CD4-positive, alpha-beta T cell (primary cell): ENCODE measurements around the gene CGNL1. TPM values are rescaled to one million over a fixed set of nuclear protein-coding genes. Genes with fewer than 3 reads are reported as not detected.

Source experiments
- ATAC-seq: fragments of 200-7000 bp; cut with Tn5 transposase; one replicate; pipeline ENCODE4 v1.10.0; 2022; ENCODE audit warnings: mild to moderate bottlenecking; ENCODE audit not compliant: poor library complexity
- CTCF ChIA-PET: fragments of 350-600 bp; sonication (Branson Sonifier 250); formaldehyde crosslinking; loops from one replicate; lab custom pipeline; 2021; ENCODE audit warnings: antibody characterized with exemption, inconsistent platforms; lab: Charles Lee
- POLR2A ChIA-PET: fragments of 350-600 bp; sonication (Branson Sonifier 250); formaldehyde crosslinking; loops from one replicate; lab custom pipeline; 2021; ENCODE audit warnings: antibody characterized with exemption, inconsistent platforms; lab: Charles Lee
- DNase-seq, 14 experiments: peaks; one replicate each; pipeline ENCODE4 v3.0.0-alpha.2; 2013 to 2020; ENCODE audit warnings: mixed read lengths in 2 of 14
- H3K27ac ChIP-seq, 2 donors: one replicate each; pipeline versions ENCODE4 v1.5.1 to v1.7.0; 2013; ENCODE audit warnings: low read length in 2 of 2, low read depth in 1 of 2, mild to moderate bottlenecking in 1 of 2
- H3K27me3 ChIP-seq, 2 experiments: 1 replicate in 1 of 2; 2 replicates in 1 of 2; pipeline versions ENCODE4 v1.6.1 to v1.7.0; 2013; ENCODE audit warnings: low read length in 2 of 2, control low read depth in 1 of 2, mild to moderate bottlenecking in 1 of 2, moderate library complexity in 1 of 2; ENCODE audit not compliant: insufficient read depth in 2 of 2, control insufficient read depth in 1 of 2
- H3K36me3 ChIP-seq: one replicate; pipeline ENCODE4 v1.6.1; 2013; ENCODE audit warnings: low read length, control low read depth; ENCODE audit not compliant: insufficient read depth
- H3K4me1 ChIP-seq: one replicate; pipeline ENCODE4 v1.6.1; 2013; ENCODE audit warnings: low read length, control low read depth; ENCODE audit not compliant: insufficient read depth
- H3K4me3 ChIP-seq: one replicate; pipeline ENCODE4 v1.5.1; 2013; ENCODE audit warnings: mild to moderate bottlenecking, low read length, moderate library complexity
- H3K9me3 ChIP-seq, 2 experiments: 1 replicate in 1 of 2; 2 replicates in 1 of 2; pipeline versions ENCODE4 v1.6.1 to v1.7.0; 2013; ENCODE audit warnings: low read length in 2 of 2, mild to moderate bottlenecking in 2 of 2, control low read depth in 1 of 2, moderate library complexity in 1 of 2; ENCODE audit not compliant: control insufficient read depth in 1 of 2, insufficient read depth in 1 of 2
- H3K27ac Mint-ChIP-seq: one replicate; pipeline ENCODE4 v1.8.0; 2020; ENCODE audit warnings: mixed read lengths
- H3K27me3 Mint-ChIP-seq: one replicate; pipeline ENCODE4 v1.8.0; 2021; ENCODE audit warnings: mixed read lengths
- H3K36me3 Mint-ChIP-seq: one replicate; pipeline ENCODE4 v1.8.0; 2021; ENCODE audit warnings: low read depth, mixed read lengths
- H3K4me1 Mint-ChIP-seq: one replicate; pipeline ENCODE4 v1.8.0; 2021; ENCODE audit warnings: low read depth, mixed read lengths
- H3K4me3 Mint-ChIP-seq: one replicate; pipeline ENCODE4 v1.8.0; 2020; ENCODE audit warnings: mild to moderate bottlenecking, mixed read lengths
- H3K9me3 Mint-ChIP-seq: one replicate; pipeline ENCODE4 v1.8.0; 2020; ENCODE audit warnings: mixed read lengths
- intact Hi-C, 2 experiments: fragments of 100-400 bp; cut with DNase I in 1 of 2; cut with micrococcal nuclease in 1 of 2; formaldehyde crosslinking; loops; one replicate each; pipeline versions ENCODE4 v1.15.1 to v1.9.0; 2023 to 2025; cut with DNase I, micrococcal nuclease
- total RNA-seq, 174 experiments: library from RNA in 2 of 174; stranded (reverse) in 2 of 174; gene quantifications; one replicate each; pipeline ENCODE4 v1.2.3 and lab custom pipeline; 2021 to 2026
- TF ChIP-seq, protein P1 (sequence below): fragments of 200-600 bp; IDR thresholded peaks from one replicate; pipeline ENCODE4 v1.8.0; 2022; ENCODE audit warnings: antibody characterized with exemption, mild to moderate bottlenecking

The CGNL1 gene
- total RNA-seq, 2 experiments from 2014 or later = not detected

DNA sequence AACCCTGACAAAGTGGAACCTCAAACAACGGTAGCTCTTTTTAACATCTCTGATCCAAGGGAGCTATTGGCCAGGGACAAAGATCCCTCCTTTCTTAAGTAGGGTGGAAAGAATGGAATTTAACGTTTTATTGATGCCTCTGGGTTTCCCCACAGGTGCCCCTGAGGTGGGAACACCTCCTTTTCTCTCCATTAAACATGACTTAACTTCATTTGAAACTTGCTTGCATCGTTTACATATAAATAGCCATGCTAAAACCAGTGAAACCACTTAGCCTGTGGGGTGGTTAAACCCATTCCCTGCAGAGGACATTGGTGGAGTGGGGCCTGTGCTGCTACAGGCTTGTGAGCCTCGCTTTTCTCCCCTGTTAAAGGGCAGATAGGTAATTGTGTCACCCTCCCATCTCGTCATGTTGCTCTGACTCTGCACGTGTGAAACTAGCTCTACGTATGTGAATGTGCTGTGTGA lies 9.7 kb downstream of the CGNL1 start:
- Mint-ChIP-seq H3K4me3 (no peak overlapping the region), H3K9me3 (peaks cover 2% of the 10 kb centered on the region), H3K27ac (no peak overlapping the region), H3K4me1 (no peaks in the 10 kb centered on the region), H3K36me3 (no peaks in the 10 kb centered on the region), H3K27me3 (peaks cover 21% of the 10 kb centered on the region)
- no peak for ATAC-seq
- H3K36me3 ChIP-seq = no peaks in the 10 kb centered on the region
- CTCF ChIA-PET = no interaction called here
- intact Hi-C loops = no loop called here
- TF ChIP-seq, protein P1, sequence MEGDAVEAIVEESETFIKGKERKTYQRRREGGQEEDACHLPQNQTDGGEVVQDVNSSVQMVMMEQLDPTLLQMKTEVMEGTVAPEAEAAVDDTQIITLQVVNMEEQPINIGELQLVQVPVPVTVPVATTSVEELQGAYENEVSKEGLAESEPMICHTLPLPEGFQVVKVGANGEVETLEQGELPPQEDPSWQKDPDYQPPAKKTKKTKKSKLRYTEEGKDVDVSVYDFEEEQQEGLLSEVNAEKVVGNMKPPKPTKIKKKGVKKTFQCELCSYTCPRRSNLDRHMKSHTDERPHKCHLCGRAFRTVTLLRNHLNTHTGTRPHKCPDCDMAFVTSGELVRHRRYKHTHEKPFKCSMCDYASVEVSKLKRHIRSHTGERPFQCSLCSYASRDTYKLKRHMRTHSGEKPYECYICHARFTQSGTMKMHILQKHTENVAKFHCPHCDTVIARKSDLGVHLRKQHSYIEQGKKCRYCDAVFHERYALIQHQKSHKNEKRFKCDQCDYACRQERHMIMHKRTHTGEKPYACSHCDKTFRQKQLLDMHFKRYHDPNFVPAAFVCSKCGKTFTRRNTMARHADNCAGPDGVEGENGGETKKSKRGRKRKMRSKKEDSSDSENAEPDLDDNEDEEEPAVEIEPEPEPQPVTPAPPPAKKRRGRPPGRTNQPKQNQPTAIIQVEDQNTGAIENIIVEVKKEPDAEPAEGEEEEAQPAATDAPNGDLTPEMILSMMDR = no peak
- H3K4me1 ChIP-seq = no peaks in the 10 kb centered on the region
- H3K9me3 ChIP-seq = no peaks in the 10 kb centered on the region
- H3K27ac ChIP-seq = no peak overlapping the region
- H3K4me3 ChIP-seq = no peak overlapping the region
- peaks cover 0 to under 1% of the 10 kb centered on the region in 2 experiments for H3K27me3 ChIP-seq
- no peak for DNase-seq
- POLR2A ChIA-PET = no interaction called here

DNA sequence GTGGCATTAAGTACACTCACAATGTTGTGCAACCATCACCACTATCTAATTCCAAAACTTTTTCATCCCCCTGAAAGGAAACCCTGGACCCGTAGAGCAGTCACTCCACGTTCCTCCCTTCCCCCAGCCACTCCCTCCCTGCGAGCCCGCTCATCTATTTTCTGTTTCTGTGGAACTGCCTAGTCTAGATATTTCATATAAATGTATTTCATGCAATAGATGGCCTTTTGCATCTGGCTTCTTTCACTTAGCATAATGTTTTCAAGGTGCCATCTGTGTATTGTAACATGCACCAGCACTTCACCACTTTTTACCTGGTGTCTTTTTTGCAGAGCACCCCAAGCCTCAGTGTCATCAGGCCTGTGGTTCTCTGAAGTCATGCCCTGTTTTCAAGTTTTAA lies 10.7 kb downstream of the CGNL1 start:
- no peaks in the 10 kb centered on the region for H3K4me1 ChIP-seq
- CTCF ChIA-PET = no interaction called here
- H3K9me3 ChIP-seq = no peaks in the 10 kb centered on the region
- POLR2A ChIA-PET = no interaction called here
- no peak overlapping the region for H3K27ac ChIP-seq
- no peaks in the 10 kb centered on the region for H3K27me3 ChIP-seq
- ATAC-seq (no peak), DNase-seq (no peak)
- intact Hi-C loops = no loop called here
- Mint-ChIP-seq H3K36me3 (no peaks in the 10 kb centered on the region), H3K4me1 (no peaks in the 10 kb centered on the region), H3K9me3 (peaks cover 2% of the 10 kb centered on the region), H3K27ac (no peak overlapping the region), H3K27me3 (peaks cover 14% of the 10 kb centered on the region), H3K4me3 (no peak overlapping the region)
- H3K36me3 ChIP-seq = no peaks in the 10 kb centered on the region
- no peak overlapping the region for H3K4me3 ChIP-seq
- TF ChIP-seq, protein P1 = no peak

DNA sequence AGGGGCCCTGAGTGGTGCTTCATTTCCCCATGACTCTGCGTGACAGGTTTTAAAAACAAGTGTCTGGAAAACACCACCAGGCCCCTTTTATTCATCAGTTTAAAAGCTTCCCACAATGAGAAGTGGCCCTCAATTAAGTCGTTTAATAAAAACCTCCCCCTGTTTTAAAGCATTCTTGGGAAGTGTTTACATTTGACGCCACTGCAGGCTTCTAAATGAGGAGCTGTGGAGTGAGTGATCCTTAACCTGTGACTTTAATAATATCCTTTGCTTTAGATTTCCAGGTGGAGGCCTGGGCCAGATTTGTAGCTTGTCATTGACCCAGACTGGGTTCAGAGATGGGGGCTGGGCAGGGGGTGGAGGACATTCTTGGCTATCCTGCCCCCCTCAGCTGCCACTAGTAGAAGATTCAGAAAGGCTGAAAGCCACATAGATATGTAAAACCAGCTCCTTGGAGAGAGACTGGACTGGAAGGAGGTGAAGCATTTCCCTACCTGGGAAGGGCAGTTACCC lies 11.3 kb downstream of the CGNL1 start:
- Histone ChIP-seq H3K27me3 (no peaks in the 10 kb centered on the region), H3K27ac (no peak overlapping the region), H3K4me3 (no peak overlapping the region), H3K36me3 (no peaks in the 10 kb centered on the region), H3K4me1 (no peaks in the 10 kb centered on the region), H3K9me3 (no peaks in the 10 kb centered on the region)
- no peak overlapping the region for H3K27ac Mint-ChIP-seq
- H3K4me1 Mint-ChIP-seq = no peaks in the 10 kb centered on the region
- intact Hi-C loops = no loop called here
- POLR2A ChIA-PET = no interaction called here
- H3K9me3 Mint-ChIP-seq = peaks cover 2% of the 10 kb centered on the region
- CTCF ChIA-PET = no interaction called here
- no peak overlapping the region for H3K4me3 Mint-ChIP-seq
- TF ChIP-seq, protein P1 = no peak
- DNase-seq (no peak), ATAC-seq (no peak)
- H3K36me3 Mint-ChIP-seq = no peaks in the 10 kb centered on the region
- peaks cover 8% of the 10 kb centered on the region for H3K27me3 Mint-ChIP-seq
